ENCODE data around the gene MMS22L.

Gene MMS22L

GRCh38 chr6:97141756-97142155 is 141.3 kb downstream of the MMS22L start:
- no peaks in the 10 kb centered on the region for H3K9me3 ChIP-seq (ENCODE audit: insufficient read depth, low read depth, low read length)

GRCh38 chr6:97138581-97138980 is 144.4 kb downstream of the MMS22L start:
- TF ChIP-seq EZH2phosphoT487 (IDR thresholded peaks at IDR 0.05; ENCODE audit: borderline replicate concordance): no peak
- no peak for TF ChIP-seq CTCF (conservative IDR thresholded peaks at IDR 0.05; ENCODE audit: low read length)
- no peaks in the 10 kb centered on the region for H3K9me3 ChIP-seq (ENCODE audit: insufficient read depth, low read depth, low read length)
- no peaks in the 10 kb centered on the region for H3K36me3 ChIP-seq (ENCODE audit: insufficient read depth, low read length)
- H3K27me3 ChIP-seq (ENCODE audit: insufficient read depth, low read length, poor library complexity, severe bottlenecking): no peaks in the 10 kb centered on the region
- H3K9ac ChIP-seq (ENCODE audit: low read depth, low read length, poor library complexity, severe bottlenecking): no peak overlapping the region
- no peaks in the 10 kb centered on the region for H3F3A ChIP-seq (ENCODE audit: low read depth)
- no peak overlapping the region for H2AFZ ChIP-seq (ENCODE audit: low read length)
- H3K9me2 ChIP-seq (replicated peaks; ENCODE audit: low read depth, low read length): no peaks in the 10 kb centered on the region
- H4K20me1 ChIP-seq (ENCODE audit: insufficient read depth, low read length, poor library complexity, severe bottlenecking): no peaks in the 10 kb centered on the region
- no peak overlapping the region for H3K4me3 ChIP-seq (ENCODE audit: low read length, poor library complexity, severe bottlenecking)
- H3K79me2 ChIP-seq (ENCODE audit: insufficient read depth, low read length): no peaks in the 10 kb centered on the region
- no peak overlapping the region for H3K4me2 ChIP-seq (ENCODE audit: low read depth, low read length, poor library complexity, severe bottlenecking)
- no peaks in the 10 kb centered on the region for H3K4me1 ChIP-seq (ENCODE audit: insufficient read depth, low read length, poor library complexity, severe bottlenecking)

More at GRCh38 chr6:97141756-97142155, 141.3 kb downstream of the MMS22L start:
- Histone ChIP-seq H3K9me2 (replicated peaks; ENCODE audit: low read depth, low read length) (no peaks in the 10 kb centered on the region), H3K4me2 (ENCODE audit: low read depth, low read length, poor library complexity, severe bottlenecking) (no peak overlapping the region), H3F3A (ENCODE audit: low read depth) (no peaks in the 10 kb centered on the region), H3K4me3 (ENCODE audit: low read length, poor library complexity, severe bottlenecking) (no peak overlapping the region), H3K27me3 (ENCODE audit: insufficient read depth, low read length, poor library complexity, severe bottlenecking) (no peaks in the 10 kb centered on the region), H3K79me2 (ENCODE audit: insufficient read depth, low read length) (no peaks in the 10 kb centered on the region), H4K20me1 (ENCODE audit: insufficient read depth, low read length, poor library complexity, severe bottlenecking) (no peaks in the 10 kb centered on the region), H3K9ac (ENCODE audit: low read depth, low read length, poor library complexity, severe bottlenecking) (no peak overlapping the region), H3K36me3 (ENCODE audit: insufficient read depth, low read length) (no peaks in the 10 kb centered on the region), H2AFZ (ENCODE audit: low read length) (no peak overlapping the region), H3K4me1 (ENCODE audit: insufficient read depth, low read length, poor library complexity, severe bottlenecking) (no peaks in the 10 kb centered on the region)
- TF ChIP-seq EZH2phosphoT487 (IDR thresholded peaks at IDR 0.05; ENCODE audit: borderline replicate concordance) (no peak), CTCF (conservative IDR thresholded peaks at IDR 0.05; ENCODE audit: low read length) (no peak)

GRCh38 chr6:97136626-97137358 is 146.2 kb downstream of the MMS22L start:
- no peak overlapping the region for H3K4me2 ChIP-seq (ENCODE audit: low read depth, low read length, poor library complexity, severe bottlenecking)
- H3K79me2 ChIP-seq (ENCODE audit: insufficient read depth, low read length): no peaks in the 10 kb centered on the region
- H3K9me2 ChIP-seq (replicated peaks; ENCODE audit: low read depth, low read length): no peaks in the 10 kb centered on the region
- no peak overlapping the region for H3K4me3 ChIP-seq (ENCODE audit: low read length, poor library complexity, severe bottlenecking)
- no peaks in the 10 kb centered on the region for H4K20me1 ChIP-seq (ENCODE audit: insufficient read depth, low read length, poor library complexity, severe bottlenecking)
- H3K9ac ChIP-seq (ENCODE audit: low read depth, low read length, poor library complexity, severe bottlenecking): no peak overlapping the region
- H3K27me3 ChIP-seq (ENCODE audit: insufficient read depth, low read length, poor library complexity, severe bottlenecking): no peaks in the 10 kb centered on the region
- H3K4me1 ChIP-seq (ENCODE audit: insufficient read depth, low read length, poor library complexity, severe bottlenecking): no peaks in the 10 kb centered on the region
- no peaks in the 10 kb centered on the region for H3K36me3 ChIP-seq (ENCODE audit: insufficient read depth, low read length)
- no peaks in the 10 kb centered on the region for H3F3A ChIP-seq (ENCODE audit: low read depth)
- no peaks in the 10 kb centered on the region for H3K9me3 ChIP-seq (ENCODE audit: insufficient read depth, low read depth, low read length)
- no peak for TF ChIP-seq EZH2phosphoT487 (IDR thresholded peaks at IDR 0.05; ENCODE audit: borderline replicate concordance)
- no peak for TF ChIP-seq CTCF (conservative IDR thresholded peaks at IDR 0.05; ENCODE audit: low read length)
- H2AFZ ChIP-seq (ENCODE audit: low read length): no peak overlapping the region
